Activated B cell treated with CpG ODN at 0.5 μM for 24 hours (primary cell): ENCODE data around the gene TNFSF9. TPM values are rescaled to one million over a fixed set of nuclear protein-coding genes. Genes with fewer than 3 reads are reported as not detected.

ENCODE experiments used
- ATAC-seq: fragments of 200-7000 bp; cut with Tn5 transposase; one replicate; pipeline ENCODE4 v1.10.0; 2021; ENCODE audit warnings: low read depth, mild to moderate bottlenecking, moderate library complexity
- CTCF ChIA-PET: fragments of 350-600 bp; sonication (Branson Sonifier 250); formaldehyde crosslinking; loops from one replicate; lab custom pipeline; 2021; ENCODE audit warnings: antibody characterized with exemption; lab: Charles Lee
- POLR2A ChIA-PET: fragments of 350-600 bp; sonication (Branson Sonifier 250); formaldehyde crosslinking; loops from one replicate; lab custom pipeline; 2021; ENCODE audit warnings: antibody characterized with exemption; lab: Charles Lee
- DNase-seq: peaks from one replicate; pipeline ENCODE4 v3.0.0; 2022
- H3K27ac Mint-ChIP-seq: one replicate; pipeline ENCODE4 v1.8.0; 2020; ENCODE audit warnings: mixed read lengths
- H3K27me3 Mint-ChIP-seq: one replicate; pipeline ENCODE4 v1.8.0; 2021; ENCODE audit warnings: mixed read lengths
- H3K36me3 Mint-ChIP-seq: one replicate; pipeline ENCODE4 v1.8.0; 2021; ENCODE audit warnings: low read depth, mixed read lengths
- H3K4me1 Mint-ChIP-seq: one replicate; pipeline ENCODE4 v1.8.0; 2021; ENCODE audit warnings: mixed read lengths
- H3K4me3 Mint-ChIP-seq: one replicate; pipeline ENCODE4 v1.8.0; 2020; ENCODE audit warnings: mild to moderate bottlenecking, mixed read lengths
- H3K9me3 Mint-ChIP-seq: one replicate; pipeline ENCODE4 v1.8.0; 2020; ENCODE audit warnings: mixed read lengths
- intact Hi-C: fragments of 100-400 bp; cut with micrococcal nuclease; formaldehyde crosslinking; loops from one replicate; pipeline ENCODE4 v1.15.1; 2024
- total RNA-seq: library from RNA; stranded (reverse); gene quantifications from 2 replicates; pipeline ENCODE4 v1.2.3, GENCODE V29; 2022
- TF ChIP-seq, protein P1 (sequence below): fragments of 200-600 bp; IDR thresholded peaks from one replicate; pipeline ENCODE4 v1.8.0; 2022; ENCODE audit warnings: antibody characterized with exemption, mild to moderate bottlenecking

The TNFSF9 gene
- total RNA-seq, 1 donor from 2014 or later, result 7.1 TPM

GRCh38 chr19:6570764-6571163 lies 39.9 kb downstream of the TNFSF9 start:
- POLR2A ChIA-PET, result interaction anchor here (0.8 kb wide), 1 partner anchor 17 kb away, joined by 3 read pairs; no protein-coding TSS in a partner anchor
- intact Hi-C loops, result loop anchor here (10.0 kb wide), 1 partner anchor 146 kb away; the partner anchor contains the start of gene KHSRP
- Mint-ChIP-seq H3K36me3 (no peaks in the 10 kb centered on the region), H3K4me1 (no peaks in the 10 kb centered on the region), H3K4me3 (no peak overlapping the region), H3K27me3 (peaks cover 13% of the 10 kb centered on the region), H3K9me3 (peaks cover 4% of the 10 kb centered on the region), H3K27ac (no peak overlapping the region)
- CTCF ChIA-PET, result interaction anchor here (1.6 kb wide), 1 partner anchor 54 kb away, joined by 3 read pairs; no protein-coding TSS in a partner anchor
- TF ChIP-seq, protein P1, sequence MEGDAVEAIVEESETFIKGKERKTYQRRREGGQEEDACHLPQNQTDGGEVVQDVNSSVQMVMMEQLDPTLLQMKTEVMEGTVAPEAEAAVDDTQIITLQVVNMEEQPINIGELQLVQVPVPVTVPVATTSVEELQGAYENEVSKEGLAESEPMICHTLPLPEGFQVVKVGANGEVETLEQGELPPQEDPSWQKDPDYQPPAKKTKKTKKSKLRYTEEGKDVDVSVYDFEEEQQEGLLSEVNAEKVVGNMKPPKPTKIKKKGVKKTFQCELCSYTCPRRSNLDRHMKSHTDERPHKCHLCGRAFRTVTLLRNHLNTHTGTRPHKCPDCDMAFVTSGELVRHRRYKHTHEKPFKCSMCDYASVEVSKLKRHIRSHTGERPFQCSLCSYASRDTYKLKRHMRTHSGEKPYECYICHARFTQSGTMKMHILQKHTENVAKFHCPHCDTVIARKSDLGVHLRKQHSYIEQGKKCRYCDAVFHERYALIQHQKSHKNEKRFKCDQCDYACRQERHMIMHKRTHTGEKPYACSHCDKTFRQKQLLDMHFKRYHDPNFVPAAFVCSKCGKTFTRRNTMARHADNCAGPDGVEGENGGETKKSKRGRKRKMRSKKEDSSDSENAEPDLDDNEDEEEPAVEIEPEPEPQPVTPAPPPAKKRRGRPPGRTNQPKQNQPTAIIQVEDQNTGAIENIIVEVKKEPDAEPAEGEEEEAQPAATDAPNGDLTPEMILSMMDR, result no peak
- ATAC-seq, result no peak
- no peak for DNase-seq

GRCh38 chr19:6571167-6571566 lies 40.3 kb downstream of the TNFSF9 start:
- no peaks in the 10 kb centered on the region for H3K4me1 Mint-ChIP-seq
- CTCF ChIA-PET, result interaction anchor here (1.6 kb wide), 1 partner anchor 54 kb away, joined by 3 read pairs; no protein-coding TSS in a partner anchor
- H3K36me3 Mint-ChIP-seq, result no peaks in the 10 kb centered on the region
- H3K27me3 Mint-ChIP-seq, result peaks cover 13% of the 10 kb centered on the region
- no peak for ATAC-seq
- H3K9me3 Mint-ChIP-seq, result peaks cover 4% of the 10 kb centered on the region
- H3K27ac Mint-ChIP-seq, result no peak overlapping the region
- TF ChIP-seq, protein P1, result no peak
- no peak for DNase-seq
- intact Hi-C loops, result loop anchor here (10.0 kb wide), 1 partner anchor 146 kb away; the partner anchor contains the start of gene KHSRP
- POLR2A ChIA-PET, result interaction anchor here (0.8 kb wide), 1 partner anchor 16 kb away, joined by 3 read pairs; no protein-coding TSS in a partner anchor
- H3K4me3 Mint-ChIP-seq, result no peak overlapping the region

DNA sequence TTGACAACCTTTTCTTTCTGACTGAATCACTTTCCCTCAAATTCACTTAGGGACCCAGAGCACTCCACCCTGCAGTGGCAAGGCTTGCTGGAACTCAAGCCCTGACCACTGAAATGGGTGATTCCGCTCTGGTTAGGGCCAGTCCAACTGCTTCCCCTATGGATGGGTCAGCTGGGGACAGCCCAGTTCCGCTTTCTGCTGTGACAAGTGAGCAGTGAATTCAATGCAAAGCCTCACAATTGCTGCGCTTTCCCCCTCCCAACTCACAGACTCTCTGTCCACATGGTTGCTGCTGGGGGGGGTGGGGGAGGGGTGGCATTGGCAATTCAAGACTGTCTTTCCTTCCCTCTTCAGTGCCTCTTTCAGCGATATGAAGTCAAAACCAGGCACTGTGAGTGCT lies 41.4 kb downstream of the TNFSF9 start:
- POLR2A ChIA-PET, result no interaction called here
- CTCF ChIA-PET, result no interaction called here

DNA sequence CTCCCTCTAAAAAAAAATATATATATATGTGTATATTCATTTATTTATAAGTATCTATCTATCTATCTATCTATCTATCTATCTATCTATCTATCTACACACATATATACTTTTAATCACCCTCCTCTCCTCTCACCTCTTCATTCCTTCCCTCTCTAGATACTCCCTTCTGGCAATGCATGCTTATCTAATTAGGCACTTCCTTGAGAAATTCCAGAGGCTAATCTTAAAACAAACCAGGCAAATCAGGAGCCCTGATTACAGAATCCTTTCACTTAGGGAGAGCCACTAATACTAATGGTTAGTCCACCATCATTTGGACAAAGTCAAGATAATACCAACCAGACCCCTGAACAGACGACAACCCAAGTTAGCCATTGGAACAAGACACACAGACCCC lies 42.5 kb downstream of the TNFSF9 start:
- intact Hi-C loops, result loop anchor here (10.0 kb wide), 1 partner anchor 149 kb away; the partner anchor contains the start of gene KHSRP
- DNase-seq, result no peak
- ChIA-PET POLR2A (no interaction called here), CTCF (no interaction called here)
- peaks cover 4% of the 10 kb centered on the region for H3K9me3 Mint-ChIP-seq
- no peak overlapping the region for H3K27ac Mint-ChIP-seq
- ATAC-seq, result no peak
- H3K27me3 Mint-ChIP-seq, result peaks cover 11% of the 10 kb centered on the region
- H3K4me1 Mint-ChIP-seq, result no peaks in the 10 kb centered on the region
- H3K36me3 Mint-ChIP-seq, result no peaks in the 10 kb centered on the region
- TF ChIP-seq, protein P1, result no peak
- no peak overlapping the region for H3K4me3 Mint-ChIP-seq

More for the DNA sequence above, 41.4 kb downstream of the TNFSF9 start:
- Mint-ChIP-seq H3K27ac (no peak overlapping the region), H3K9me3 (peaks cover 4% of the 10 kb centered on the region), H3K4me1 (no peaks in the 10 kb centered on the region), H3K4me3 (no peak overlapping the region), H3K36me3 (no peaks in the 10 kb centered on the region), H3K27me3 (peaks cover 13% of the 10 kb centered on the region)
- intact Hi-C loops, result loop anchor here (10.0 kb wide), 1 partner anchor 147 kb away; the partner anchor contains the start of gene KHSRP
- DNase-seq (no peak), ATAC-seq (no peak)
- TF ChIP-seq, protein P1, result no peak

GRCh38 chr19:6576869-6577475 lies 46.1 kb downstream of the TNFSF9 start:
- peaks cover 3% of the 10 kb centered on the region for H3K27me3 Mint-ChIP-seq
- H3K9me3 Mint-ChIP-seq, result no peaks in the 10 kb centered on the region
- ATAC-seq (no peak), DNase-seq (no peak)
- no peak overlapping the region for H3K4me3 Mint-ChIP-seq
- ChIA-PET POLR2A (interaction anchor here (1.0 to 2.0 kb wide), 16 partner anchors 10 to 286 kb away, joined by 3 to 38 read pairs (median 9); partner anchors contain the start of genes TNFSF9 and VAV1), CTCF (interaction anchor here (1.1 kb wide), 2 partner anchors 15 to 287 kb away, joined by 3 to 5 read pairs; no protein-coding TSS in a partner anchor)
- H3K4me1 Mint-ChIP-seq, result peaks cover 6% of the 10 kb centered on the region
- TF ChIP-seq, protein P1, result no peak
- intact Hi-C loops, result loop anchor here (1.0 to 10.0 kb wide), 6 partner anchors 55 to 190 kb away; partner anchors contain the start of genes KHSRP and SH2D3A
- H3K36me3 Mint-ChIP-seq, result no peaks in the 10 kb centered on the region
- H3K27ac Mint-ChIP-seq, result no peak overlapping the region
